Keratinocyte (primary cell): Measurements from ENCODE around the gene RENBP.

ENCODE experiments used
- CTCF ChIP-seq, 3 experiments: IDR thresholded peaks in 1 of 3; conservative IDR thresholded peaks in 1 of 3; optimal IDR thresholded peaks in 1 of 3; 2 replicates in 2 of 3; 3 replicates in 1 of 3; pipeline versions ENCODE3 to v1.5.1; 2011; ENCODE audit warnings: low read length in 3 of 3, mild to moderate bottlenecking in 3 of 3, moderate library complexity in 2 of 3, control low read depth in 1 of 3, inconsistent platforms in 1 of 3; ENCODE audit not compliant: insufficient read depth in 2 of 3; ENCODE audit errors: extremely low read depth in 1 of 3
- EZH2 ChIP-seq: IDR thresholded peaks from one replicate; pipeline ENCODE4 v1.6.1; 2012; ENCODE audit warnings: inconsistent platforms, mild to moderate bottlenecking, low read length, moderate library complexity

GRCh38 chrX:153913211-153913610 lies 31.2 kb downstream of the RENBP start:
- TF ChIP-seq CTCF (optimal IDR thresholded peaks at IDR 0.05 in 1 of 3, IDR thresholded peaks at IDR 0.05 in 1 of 3, conservative IDR thresholded peaks at IDR 0.05 in 1 of 3; ENCODE audit: extremely low read depth in 1 of 3, insufficient read depth in 2 of 3, low read length in 3 of 3): no peak
- no peak for TF ChIP-seq EZH2
